Endothelial cell of umbilical vein (primary cell): ENCODE results near the gene SRP9. TPM values are rescaled to one million over a fixed set of nuclear protein-coding genes. Genes with fewer than 3 reads are reported as not detected.

Source experiments
- BruUV-seq: library from RNA; stranded (reverse); fragments of 400-500 nt; replicated peaks from 2 replicates; lab custom pipeline; 2021; lab: Mats Ljungman, UMichigan
- CTCF ChIA-PET: fragments of 300-600, 350-600 bp; sonication (Branson Sonifier 250); formaldehyde crosslinking; loops from one replicate; lab custom pipeline; 2021; ENCODE audit warnings: antibody characterized with exemption, inconsistent platforms; lab: Charles Lee
- POLR2A ChIA-PET: fragments of 300-600, 350-600 bp; sonication (Branson Sonifier 250); formaldehyde crosslinking; loops from one replicate; lab custom pipeline; 2021; ENCODE audit warnings: antibody characterized with exemption, inconsistent platforms; lab: Charles Lee
- DNase-seq: peaks from one replicate; pipeline ENCODE4 v3.0.0-alpha.2; 2011; ENCODE audit warnings: low read depth, low spot score
- FAIRE-seq: peaks from 2 replicates; lab custom pipeline; 2011; peaks lifted over from hg19 to GRCh38; lab: Jason Lieb, UNC
- H2AFZ ChIP-seq: 2 replicates; pipeline ENCODE4 v1.6.0; 2012; ENCODE audit warnings: low read depth, low read length, control low read depth, inconsistent platforms
- H3K27ac ChIP-seq: 2 replicates; pipeline ENCODE4 v1.5.1; 2011; ENCODE audit warnings: low read depth, mild to moderate bottlenecking, control low read depth, low read length, moderate library complexity; ENCODE audit not compliant: insufficient read depth
- H3K27me3 ChIP-seq, 2 experiments: 2 replicates each; pipeline versions ENCODE4 v1.6.0 to v1.6.1; 2011; ENCODE audit warnings: low read length in 2 of 2, mixed read lengths in 1 of 2; ENCODE audit not compliant: control insufficient read depth in 2 of 2, insufficient read depth in 2 of 2
- H3K36me3 ChIP-seq, 2 experiments: 2 replicates in 1 of 2; 3 replicates in 1 of 2; pipeline ENCODE4 v1.5.1; 2011; ENCODE audit warnings: low read length in 2 of 2, mild to moderate bottlenecking in 1 of 2, moderate library complexity in 1 of 2; ENCODE audit not compliant: control insufficient read depth in 2 of 2, insufficient read depth in 2 of 2; ENCODE audit errors: extremely low read depth in 1 of 2
- H3K4me1 ChIP-seq: 3 replicates; pipeline ENCODE4 v1.5.1; 2011; ENCODE audit warnings: mild to moderate bottlenecking, low read length; ENCODE audit not compliant: control insufficient read depth, insufficient read depth; ENCODE audit errors: extremely low read depth
- H3K4me2 ChIP-seq: 2 replicates; pipeline ENCODE4 v1.6.1; 2011; ENCODE audit warnings: low read length, control low read depth, mixed read lengths; ENCODE audit not compliant: insufficient read depth
- H3K4me3 ChIP-seq, 3 experiments: fragments of 200-600 bp in 1 of 3; sonication (generic), shearing (Covaris generic) in 1 of 3; replicated peaks in 1 of 3; 2 replicates each; pipeline ENCODE4 v1.5.1; 2011 to 2016; ENCODE audit warnings: control low read depth in 3 of 3, low read length in 3 of 3, mild to moderate bottlenecking in 2 of 3, inconsistent platforms in 1 of 3, low read depth in 1 of 3, moderate library complexity in 1 of 3; ENCODE audit not compliant: insufficient read depth in 1 of 3
- H3K79me2 ChIP-seq: 2 replicates; pipeline ENCODE4 v1.6.0; 2012; ENCODE audit warnings: low read length, inconsistent platforms; ENCODE audit not compliant: control insufficient read depth, insufficient read depth
- H3K9ac ChIP-seq: replicated peaks from 2 replicates; pipeline ENCODE3; 2011; ENCODE audit warnings: low read length, control low read depth; ENCODE audit not compliant: insufficient read depth; ENCODE audit errors: extremely low read depth
- H3K9me1 ChIP-seq: replicated peaks from 3 replicates; pipeline ENCODE4 v1.6.0; 2011; ENCODE audit warnings: mild to moderate bottlenecking, low read length; ENCODE audit not compliant: control insufficient read depth, insufficient read depth; ENCODE audit errors: extremely low read depth
- H3K9me3 ChIP-seq: replicated peaks from 2 replicates; pipeline ENCODE4 v1.5.1; 2012; ENCODE audit warnings: low read length, inconsistent platforms; ENCODE audit not compliant: control insufficient read depth, insufficient read depth
- H4K20me1 ChIP-seq: replicated peaks from 2 replicates; pipeline ENCODE3; 2011; ENCODE audit warnings: mild to moderate bottlenecking, low read length; ENCODE audit not compliant: control insufficient read depth, insufficient read depth; ENCODE audit errors: extremely low read depth
- CTCF ChIP-seq, 2 donors: IDR thresholded peaks; 1 replicate in 1 of 2; 2 replicates in 1 of 2; pipeline ENCODE4 v1.5.1; 2011; ENCODE audit warnings: low read length in 2 of 2, mild to moderate bottlenecking in 2 of 2, moderate library complexity in 2 of 2, control low read depth in 1 of 2, inconsistent platforms in 1 of 2, low read depth in 1 of 2; ENCODE audit not compliant: insufficient read depth in 1 of 2; ENCODE audit errors: extremely low read depth in 1 of 2
- EZH2 ChIP-seq: IDR thresholded peaks from 2 replicates; pipeline ENCODE4 v1.6.1; 2012; ENCODE audit warnings: borderline replicate concordance, low read depth, mild to moderate bottlenecking, moderate library complexity, low read length, inconsistent platforms; ENCODE audit not compliant: severe bottlenecking
- FOS ChIP-seq: IDR thresholded peaks from 2 replicates; pipeline ENCODE4 v1.6.1; 2011; ENCODE audit warnings: mild to moderate bottlenecking, low read length, moderate library complexity, borderline replicate concordance; ENCODE audit not compliant: insufficient read depth
- GATA2 ChIP-seq: IDR thresholded peaks from 2 replicates; pipeline ENCODE4 v1.7.0; 2011; ENCODE audit warnings: low read depth, mild to moderate bottlenecking, moderate library complexity, mixed read lengths, low read length; ENCODE audit not compliant: insufficient read length, insufficient read depth
- JUN ChIP-seq: IDR thresholded peaks from 2 replicates; pipeline ENCODE4 v1.6.1; 2011; ENCODE audit warnings: borderline replicate concordance, low read depth; ENCODE audit not compliant: insufficient read length, insufficient read depth
- MAX ChIP-seq: IDR thresholded peaks from 2 replicates; pipeline ENCODE4 v1.6.1; 2011; ENCODE audit not compliant: insufficient read depth, insufficient read length
- MYC ChIP-seq: IDR thresholded peaks from one replicate; pipeline ENCODE4 v1.6.1; 2011; ENCODE audit warnings: mild to moderate bottlenecking, low read depth, low read length
- POLR2A ChIP-seq: IDR thresholded peaks from 2 replicates; pipeline ENCODE4 v1.6.1; 2012; ENCODE audit warnings: low read depth, mild to moderate bottlenecking, control low read depth, low read length
- POLR2AphosphoS5 ChIP-seq: IDR thresholded peaks from 2 replicates; pipeline ENCODE4 v1.6.1; 2012; ENCODE audit warnings: low read depth, mild to moderate bottlenecking, control low read depth, low read length, moderate library complexity; ENCODE audit not compliant: insufficient read depth
- dilution Hi-C: fragments of 300-500 bp; cut with MboI; formaldehyde crosslinking; loops from one replicate; pipeline ENCODE4 v1.15.0; 2019; ENCODE audit warnings: low sequenced_read_pairs; ENCODE audit not compliant: extremely low pct_ligation_motif_present
- intact Hi-C: fragments of 100-400 bp; cut with micrococcal nuclease; formaldehyde crosslinking; loops from one replicate; pipeline ENCODE4 v1.10.0; 2022
- polyA plus RNA-seq, 4 experiments: library from polyadenylated mRNA; depleted of rRNA in 3 of 4; stranded (reverse) in 3 of 4; unstranded in 1 of 4; fragments of >200 nt; gene quantifications; 2 replicates each; pipeline versions ENCODE4 v1.2.1 to v1.2.3, GENCODE V29; 2011 to 2012; ENCODE audit warnings: missing spikeins in 1 of 4
- total RNA-seq: library from RNA; stranded (reverse); gene quantifications from 2 replicates; pipeline ENCODE4 v1.2.3, GENCODE V29; 2021

SRP9 gene
- total and polyA plus RNA-seq, 2 donors (not counting 3 experiments of a cell fraction or from before 2014, with no cell fraction given) = 283 to 384 TPM

GRCh38 chr1:225739542-225740107 lies 38.0 kb upstream of the SRP9 start:
- Histone ChIP-seq H3K9me3 (no peaks in the 10 kb centered on the region), H2AFZ (no peak overlapping the region), H3K4me1 (peaks cover 18% of the 10 kb centered on the region), H3K4me2 (no peak overlapping the region), H4K20me1 (no peaks in the 10 kb centered on the region), H3K36me3 (no peaks in the 10 kb centered on the region), H3K9ac (no peak overlapping the region), H3K27me3 (no peaks in the 10 kb centered on the region), H3K27ac (no peak overlapping the region), H3K79me2 (no peaks in the 10 kb centered on the region), H3K4me3 (no peak overlapping the region), H3K9me1 (no peaks in the 10 kb centered on the region)
- intact Hi-C loops = no loop called here
- DNase-seq (no peak), FAIRE-seq (no peak)
- dilution Hi-C loops = no loop called here
- no peak for TF ChIP-seq FOS
- no peak for TF ChIP-seq JUN
- TF ChIP-seq EZH2 = no peak
- TF ChIP-seq POLR2AphosphoS5 = no peak
- TF ChIP-seq CTCF (IDR thresholded peaks at IDR 0.05; ENCODE audit: extremely low read depth in 1 of 2, insufficient read depth in 1 of 2, low read depth in 1 of 2, low read length in 2 of 2) = no peak
- TF ChIP-seq GATA2 = no peak
- no peak for TF ChIP-seq MAX
- TF ChIP-seq POLR2A = no peak
- no peak for TF ChIP-seq MYC
- ChIA-PET CTCF (interaction anchor here (0.6 kb wide), 1 partner anchor 318 kb away, joined by 3 read pairs; no protein-coding TSS in a partner anchor), POLR2A (no interaction called here)
- no TSS peak for BruUV-seq
